Uterus (tissue), 4 donors: ENCODE data around the gene MSI1. TPM values are rescaled to one million over a fixed set of nuclear protein-coding genes. Genes with fewer than 3 reads are reported as not detected.

Experiments used
- DNase-seq, 2 donors: peaks; one replicate each; pipeline ENCODE4 v3.0.0-alpha.2; 2019 to 2020
- H3K27ac ChIP-seq, 2 donors: fragments of 200-600 bp; sonication (generic); 1 replicate in 1 of 2; 2 replicates in 1 of 2; pipeline ENCODE4 v1.5.1; 2016 to 2018
- H3K27me3 ChIP-seq, 2 donors: fragments of 200-600 bp; sonication (generic); one replicate each; pipeline ENCODE4 v1.5.1; 2018 to 2019; ENCODE audit warnings: control low read depth in 1 of 2
- H3K36me3 ChIP-seq, 2 donors: fragments of 200-600 bp; sonication (generic); one replicate each; pipeline ENCODE4 v1.5.1; 2019; ENCODE audit warnings: control low read depth in 1 of 2
- H3K4me1 ChIP-seq, 2 donors: fragments of 200-600 bp; sonication (generic); one replicate each; pipeline ENCODE4 v1.5.1; 2018 to 2019; ENCODE audit warnings: control low read depth in 1 of 2
- H3K4me3 ChIP-seq, 2 donors: fragments of 200-600 bp; sonication (generic); 1 replicate in 1 of 2; 2 replicates in 1 of 2; pipeline ENCODE4 v1.5.1; 2018 to 2019; ENCODE audit warnings: mild to moderate bottlenecking in 1 of 2
- H3K9me3 ChIP-seq, 2 donors: fragments of 200-600 bp; sonication (generic); one replicate each; pipeline ENCODE4 v1.5.1; 2019; ENCODE audit warnings: control low read depth in 1 of 2
- POLR2A ChIP-seq, 2 donors: fragments of 450-650 bp; IDR thresholded peaks; one replicate each; pipeline ENCODE4 v1.6.1; 2016; ENCODE audit warnings: antibody characterized with exemption in 2 of 2, mild to moderate bottlenecking in 1 of 2, moderate library complexity in 1 of 2
- intact Hi-C: fragments of 100-400 bp; cut with DNase I; formaldehyde crosslinking; loops from one replicate; pipeline ENCODE4 v1.15.1; 2023; ENCODE audit warnings: low total_unique reads
- total RNA-seq, 4 donors: library from RNA; depleted of rRNA in 3 of 4; stranded (reverse); fragments of >200 nt in 3 of 4; gene quantifications; one replicate each; pipeline versions ENCODE4 v1.1.0 to v1.2.4, GENCODE V29; 2014 to 2023
- TF ChIP-seq, protein P1 (sequence below), 4 experiments: fragments of 200-600 bp in 2 of 4; fragments of 450-650 bp in 2 of 4; sonication (generic) in 2 of 4; IDR thresholded peaks; one replicate each; pipeline ENCODE4 v1.5.1; 2016 to 2019; ENCODE audit warnings: antibody characterized with exemption in 4 of 4, mild to moderate bottlenecking in 2 of 4, moderate library complexity in 1 of 4
- donor health status: DM: yes; HTN: yes; CAD: no.

MSI1 gene
- total RNA-seq, 4 donors from 2014 or later: 0.29 to 12.0 (median 2.9) TPM; not detected in 1

DNA sequence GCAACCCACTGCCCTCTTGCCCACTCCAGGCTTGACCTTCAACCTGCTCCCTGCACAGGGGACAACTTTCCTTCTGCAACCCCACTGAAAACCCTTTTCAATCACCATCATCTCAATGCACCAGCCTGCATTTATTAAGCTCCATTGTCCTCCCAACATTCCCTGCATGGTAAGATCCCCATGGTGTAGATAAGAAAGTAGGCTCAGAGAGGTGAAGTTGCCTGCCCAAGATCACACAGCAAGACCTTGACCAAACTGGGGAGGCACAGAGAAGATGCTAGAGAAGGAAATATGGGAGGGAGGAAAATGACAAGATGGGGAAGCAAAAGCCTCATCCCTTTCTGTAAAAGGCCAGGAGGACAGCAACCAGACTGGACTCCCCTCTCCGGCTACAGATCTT lies 9.8 kb downstream of the MSI1 start:
- intact Hi-C loops: no loop called here

DNA sequence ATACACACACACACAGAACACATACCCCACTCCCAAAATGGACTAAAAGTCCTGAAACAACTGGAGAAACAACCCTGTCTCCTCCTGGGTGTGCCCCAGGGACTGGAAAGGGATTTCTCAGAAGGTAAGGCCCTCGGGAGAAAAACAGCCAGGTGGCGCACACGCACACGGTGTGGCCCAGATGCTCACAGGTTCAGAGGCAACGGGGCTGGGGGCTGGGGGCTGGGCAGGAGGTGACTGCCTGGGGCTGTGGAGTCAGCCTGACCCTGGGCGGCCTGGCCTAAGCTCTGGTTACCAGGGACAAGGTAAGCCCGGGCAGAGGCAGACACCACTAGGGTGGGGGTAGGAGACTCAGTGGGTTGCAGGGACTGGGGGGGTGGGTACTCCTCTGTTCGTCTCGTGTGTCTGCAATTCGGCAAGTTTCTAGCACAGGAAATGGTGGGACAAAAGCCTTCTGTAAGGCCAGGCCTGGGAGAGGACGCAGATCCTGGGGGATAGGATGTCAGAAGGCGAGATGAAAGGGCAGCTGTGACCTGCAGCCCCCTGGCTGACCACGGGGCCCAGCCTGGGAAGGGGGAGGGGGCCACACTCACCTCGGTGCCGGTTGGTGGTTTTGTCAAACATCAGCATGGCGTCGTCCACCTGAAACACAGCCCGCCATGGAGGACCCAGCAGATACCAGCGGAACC lies 10.4 kb downstream of the MSI1 start:
- H3K27me3 ChIP-seq: no peaks in the 10 kb centered on the region
- H3K4me1 ChIP-seq: no peaks in the 10 kb centered on the region
- no peak overlapping the region for H3K27ac ChIP-seq
- H3K9me3 ChIP-seq: no peaks in the 10 kb centered on the region
- no peak overlapping the region for H3K4me3 ChIP-seq
- no peak for TF ChIP-seq POLR2A (IDR thresholded peaks at IDR 0.05)
- TF ChIP-seq, protein P1, sequence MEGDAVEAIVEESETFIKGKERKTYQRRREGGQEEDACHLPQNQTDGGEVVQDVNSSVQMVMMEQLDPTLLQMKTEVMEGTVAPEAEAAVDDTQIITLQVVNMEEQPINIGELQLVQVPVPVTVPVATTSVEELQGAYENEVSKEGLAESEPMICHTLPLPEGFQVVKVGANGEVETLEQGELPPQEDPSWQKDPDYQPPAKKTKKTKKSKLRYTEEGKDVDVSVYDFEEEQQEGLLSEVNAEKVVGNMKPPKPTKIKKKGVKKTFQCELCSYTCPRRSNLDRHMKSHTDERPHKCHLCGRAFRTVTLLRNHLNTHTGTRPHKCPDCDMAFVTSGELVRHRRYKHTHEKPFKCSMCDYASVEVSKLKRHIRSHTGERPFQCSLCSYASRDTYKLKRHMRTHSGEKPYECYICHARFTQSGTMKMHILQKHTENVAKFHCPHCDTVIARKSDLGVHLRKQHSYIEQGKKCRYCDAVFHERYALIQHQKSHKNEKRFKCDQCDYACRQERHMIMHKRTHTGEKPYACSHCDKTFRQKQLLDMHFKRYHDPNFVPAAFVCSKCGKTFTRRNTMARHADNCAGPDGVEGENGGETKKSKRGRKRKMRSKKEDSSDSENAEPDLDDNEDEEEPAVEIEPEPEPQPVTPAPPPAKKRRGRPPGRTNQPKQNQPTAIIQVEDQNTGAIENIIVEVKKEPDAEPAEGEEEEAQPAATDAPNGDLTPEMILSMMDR (IDR thresholded peaks at IDR 0.05): no peak
- intact Hi-C loops: no loop called here
- DNase-seq: no peak
- no peaks in the 10 kb centered on the region for H3K36me3 ChIP-seq

More for the DNA sequence above, 9.8 kb downstream of the MSI1 start:
- no peak overlapping the region for H3K4me3 ChIP-seq
- no peaks in the 10 kb centered on the region for H3K27me3 ChIP-seq
- DNase-seq: no peak
- H3K4me1 ChIP-seq: no peaks in the 10 kb centered on the region
- no peak overlapping the region for H3K27ac ChIP-seq
- no peaks in the 10 kb centered on the region for H3K9me3 ChIP-seq
- no peak for TF ChIP-seq POLR2A (IDR thresholded peaks at IDR 0.05)
- H3K36me3 ChIP-seq: no peaks in the 10 kb centered on the region

DNA sequence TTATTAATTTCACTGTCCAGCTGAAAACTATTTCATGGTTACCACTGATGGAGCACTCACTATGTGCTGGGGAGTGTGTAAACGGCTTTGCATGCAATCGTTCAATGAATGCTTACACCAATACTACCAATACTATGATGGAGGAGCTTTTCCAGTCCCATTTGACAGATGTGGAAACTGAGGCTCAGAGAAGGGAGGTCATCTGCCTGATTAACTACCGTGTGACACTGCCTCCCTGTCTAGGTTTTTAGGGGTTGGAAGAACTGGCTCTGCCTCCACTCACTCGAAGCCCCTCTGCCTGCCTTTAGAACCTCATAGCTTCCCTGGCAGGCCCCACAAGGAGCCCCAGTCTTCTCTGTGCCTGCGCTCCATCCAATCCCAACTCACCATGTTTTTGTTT lies 11.9 kb downstream of the MSI1 start:
- Histone ChIP-seq H3K4me3 (no peak overlapping the region), H3K9me3 (no peaks in the 10 kb centered on the region), H3K4me1 (no peaks in the 10 kb centered on the region), H3K27me3 (no peaks in the 10 kb centered on the region), H3K27ac (no peak overlapping the region), H3K36me3 (no peaks in the 10 kb centered on the region)
- intact Hi-C loops: no loop called here
- TF ChIP-seq, protein P1 (IDR thresholded peaks at IDR 0.05): no peak
- no peak for TF ChIP-seq POLR2A (IDR thresholded peaks at IDR 0.05)
- no peak for DNase-seq

GRCh38 chr12:120356567-120357030 lies 12.4 kb downstream of the MSI1 start:
- H3K27me3 ChIP-seq: no peaks in the 10 kb centered on the region
- H3K27ac ChIP-seq: no peak overlapping the region
- no peak overlapping the region for H3K4me3 ChIP-seq
- no peaks in the 10 kb centered on the region for H3K4me1 ChIP-seq
- no peaks in the 10 kb centered on the region for H3K9me3 ChIP-seq
- no peaks in the 10 kb centered on the region for H3K36me3 ChIP-seq
- intact Hi-C loops: no loop called here
- TF ChIP-seq, protein P1 (IDR thresholded peaks at IDR 0.05): peak; percentile 79 to 88 (median 82)
- no peak for TF ChIP-seq POLR2A (IDR thresholded peaks at IDR 0.05)
- peak; percentile 72 to 77 for DNase-seq

- H3K27me3 ChIP-seq: no peaks in the 10 kb centered on the region
- no peak overlapping the region for H3K27ac ChIP-seq
- intact Hi-C loops: no loop called here
- DNase-seq: no peak
- H3K4me3 ChIP-seq: no peak overlapping the region
- H3K36me3 ChIP-seq: no peaks in the 10 kb centered on the region
- H3K4me1 ChIP-seq: no peaks in the 10 kb centered on the region
- TF ChIP-seq, protein P1 (IDR thresholded peaks at IDR 0.05): no peak
- no peak for TF ChIP-seq POLR2A (IDR thresholded peaks at IDR 0.05)
- no peaks in the 10 kb centered on the region for H3K9me3 ChIP-seq
These were observed 15.2 kb downstream of the MSI1 start for GRCh38 chr12:120353556-120354317.
